LHCN-M2 (cell line): ENCODE results near the gene ZBTB47. TPM values are rescaled to one million over a fixed set of nuclear protein-coding genes. Genes with fewer than 3 reads are reported as not detected.

Experiments used
- DNase-seq: peaks from one replicate; pipeline ENCODE4 v3.0.0-alpha.2; 2012; ENCODE audit warnings: low read depth
- total RNA-seq: library from RNA; depleted of rRNA; stranded (reverse); fragments of >200 nt; gene quantifications from 2 replicates; pipeline ENCODE4 v1.2.3, GENCODE V29; 2014

ZBTB47 gene
- total RNA-seq, 1 experiment from 2014 or later: 33.2 TPM

- DNase-seq: no peak
Measured at GRCh38 chr3:42684632-42685362, 31.3 kb downstream of the ZBTB47 start.

GRCh38 chr3:42685363-42685881 is 31.9 kb downstream of the ZBTB47 start, which contains the start of gene KLHL40:
Gene KLHL40 (plus strand): TSS chr3:42685537. CDS start chr3:42685619, 82 bp downstream.
- DNase-seq: no peak

GRCh38 chr3:42685891-42686820 is 32.7 kb downstream of the ZBTB47 start:
- DNase-seq: no peak

GRCh38 chr3:42686832-42687650 is 33.5 kb downstream of the ZBTB47 start:
- no peak for DNase-seq

- no peak for DNase-seq
Measured at GRCh38 chr3:42688016-42688415, 34.5 kb downstream of the ZBTB47 start.

- DNase-seq: no peak
Measured at GRCh38 chr3:42688487-42689420, 35.3 kb downstream of the ZBTB47 start.

GRCh38 chr3:42689421-42690014 is 36.0 kb downstream of the ZBTB47 start:
- no peak for DNase-seq

- no peak for DNase-seq
Measured at GRCh38 chr3:42690191-42690590, 36.7 kb downstream of the ZBTB47 start.

GRCh38 chr3:42690766-42691680 is 37.5 kb downstream of the ZBTB47 start:
- no peak for DNase-seq

GRCh38 chr3:42691816-42692666 is 38.5 kb downstream of the ZBTB47 start:
- no peak for DNase-seq

- DNase-seq: no peak
Measured at GRCh38 chr3:42692667-42693529, 39.4 kb downstream of the ZBTB47 start.

- DNase-seq: no peak
Measured at GRCh38 chr3:42693530-42693930, 40.0 kb downstream of the ZBTB47 start.

GRCh38 chr3:42694366-42694765 is 40.9 kb downstream of the ZBTB47 start:
- DNase-seq: no peak

- DNase-seq: no peak
Measured at GRCh38 chr3:42696356-42697288, 43.1 kb downstream of the ZBTB47 start.

GRCh38 chr3:42697289-42698051 is 44.0 kb downstream of the ZBTB47 start:
- DNase-seq: no peak
